Measurements from ENCODE around the gene LLCFC1.

DNA sequence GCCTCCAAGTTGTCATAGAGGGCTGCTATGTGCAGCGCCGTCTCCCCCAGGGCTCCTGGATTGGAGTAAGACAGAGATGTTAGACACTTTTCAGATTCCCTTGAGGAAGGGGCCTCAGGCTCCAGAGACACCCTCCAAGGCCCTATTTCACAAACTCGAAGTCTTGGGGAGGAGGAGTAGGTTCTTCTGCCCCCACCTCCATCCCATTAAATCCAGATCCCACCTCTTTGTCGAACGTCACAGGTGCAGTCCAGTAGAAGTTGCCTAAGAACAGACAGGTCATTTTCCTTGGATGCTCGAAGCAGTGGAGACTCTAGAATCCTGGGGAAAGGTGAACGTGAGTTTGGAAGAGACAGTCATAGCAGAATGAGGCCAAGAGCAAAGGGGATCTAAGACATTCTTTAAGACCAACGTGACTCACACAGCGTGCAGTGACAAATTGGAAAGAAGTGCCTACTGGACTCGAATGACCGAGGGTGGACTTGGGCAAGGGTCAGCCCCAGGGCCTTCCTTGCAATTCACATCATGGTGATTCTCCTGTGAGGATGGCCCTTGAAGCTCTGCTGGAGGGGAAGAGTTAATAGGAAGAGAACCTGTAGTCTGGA lies 9.1 kb upstream of the LLCFC1 start:
- TF ChIP-seq POLR2A (IDR thresholded peaks at IDR 0.05; ENCODE audit: low read depth, low read length) (no peak), TAF1 (IDR thresholded peaks at IDR 0.05; ENCODE audit: borderline replicate concordance, low read depth, low read length) (no peak), POLR2AphosphoS5 (IDR thresholded peaks at IDR 0.05; ENCODE audit: low read depth, low read length) (no peak)
